HepG2 (cell line): Measurements from ENCODE around the gene PMIS2.
"Not testable (repeated sequence)": the region's sequence is repeated elsewhere in the genome, so short reads cannot be mapped to it uniquely, and the experiment has no call there.

Source experiments
- ASH2L ChIP-seq: fragments of 300-600, 200-600 bp; sonication (generic); IDR thresholded peaks from 2 replicates; pipeline ENCODE4 v1.7.0; 2017; ENCODE audit warnings: low read depth, mild to moderate bottlenecking, moderate library complexity, mixed read lengths, low read length; ENCODE audit not compliant: insufficient read length
- TAF1 ChIP-seq: sonication (generic); formaldehyde crosslinking; IDR thresholded peaks from 2 replicates; pipeline ENCODE4 v1.4.0; 2020; ENCODE audit warnings: missing genetic modification reagents

GRCh38 chr19:35595026-35595425, 9.1 kb downstream of the PMIS2 start:
- TF ChIP-seq TAF1 (CRISPR knock-in tag); ASH2L: not testable (repeated sequence)
